Astrocyte (in vitro differentiated cells and primary cell): ENCODE data around the gene UNC5A. TPM values are rescaled to one million over a fixed set of nuclear protein-coding genes. Genes with fewer than 3 reads are reported as not detected.

ENCODE experiments used
- DNase-seq: peaks from one replicate; pipeline ENCODE4 v3.0.0-alpha.2; 2010; ENCODE audit warnings: low read depth
- FAIRE-seq: peaks from 2 replicates; lab custom pipeline; 2011; peaks lifted over from hg19 to GRCh38; lab: Jason Lieb, UNC
- H2AFZ ChIP-seq: 2 replicates; pipeline ENCODE4 v1.6.0; 2012; ENCODE audit warnings: low read depth, low read length, inconsistent platforms
- H3K27ac ChIP-seq: 2 replicates; pipeline ENCODE4 v1.5.1; 2011; ENCODE audit warnings: low read depth, low read length, inconsistent platforms
- H3K27me3 ChIP-seq: 2 replicates; pipeline ENCODE4 v1.6.0; 2011; ENCODE audit warnings: low read length, inconsistent platforms; ENCODE audit not compliant: insufficient read depth
- H3K36me3 ChIP-seq: 2 replicates; pipeline ENCODE4 v1.5.1; 2011; ENCODE audit warnings: low read length, inconsistent platforms; ENCODE audit not compliant: insufficient read depth
- H3K4me1 ChIP-seq: 2 replicates; pipeline ENCODE4 v1.5.1; 2011; ENCODE audit warnings: low read length, inconsistent platforms; ENCODE audit not compliant: insufficient read depth
- H3K4me2 ChIP-seq: 2 replicates; pipeline ENCODE4 v1.6.0; 2012; ENCODE audit warnings: low read length, inconsistent platforms
- H3K4me3 ChIP-seq: 2 replicates; pipeline ENCODE4 v1.5.1; 2011; ENCODE audit warnings: low read depth, mild to moderate bottlenecking, low read length, inconsistent platforms; ENCODE audit not compliant: insufficient read depth
- H3K79me2 ChIP-seq: 2 replicates; pipeline ENCODE4 v1.6.0; 2012; ENCODE audit warnings: mild to moderate bottlenecking, low read length, inconsistent platforms; ENCODE audit not compliant: insufficient read depth
- H3K9ac ChIP-seq: 2 replicates; pipeline ENCODE4 v1.6.0; 2012; ENCODE audit warnings: mild to moderate bottlenecking, low read length, inconsistent platforms
- H3K9me3 ChIP-seq: 2 replicates; pipeline ENCODE4 v1.5.1; 2012; ENCODE audit warnings: low read depth, mild to moderate bottlenecking, low read length, inconsistent platforms; ENCODE audit not compliant: insufficient read depth
- H4K20me1 ChIP-seq: 2 replicates; pipeline ENCODE4 v1.6.0; 2012; ENCODE audit warnings: low read length, inconsistent platforms; ENCODE audit not compliant: insufficient read depth
- H3K27ac Mint-ChIP-seq: one replicate; pipeline ENCODE4 v1.8.0; 2021; ENCODE audit warnings: mild to moderate bottlenecking, mixed read lengths; ENCODE audit not compliant: unreplicated experiment
- H3K27me3 Mint-ChIP-seq: one replicate; pipeline ENCODE4 v1.8.0; 2021; ENCODE audit warnings: low read depth, mixed read lengths; ENCODE audit not compliant: unreplicated experiment
- H3K36me3 Mint-ChIP-seq: one replicate; pipeline ENCODE4 v1.8.0; 2021; ENCODE audit warnings: low read depth, mixed read lengths; ENCODE audit not compliant: unreplicated experiment
- H3K4me1 Mint-ChIP-seq: one replicate; pipeline ENCODE4 v1.8.0; 2021; ENCODE audit warnings: low read depth, mixed read lengths; ENCODE audit not compliant: unreplicated experiment
- H3K4me3 Mint-ChIP-seq: one replicate; pipeline ENCODE4 v1.8.0; 2021; ENCODE audit warnings: mild to moderate bottlenecking, moderate library complexity, mixed read lengths; ENCODE audit not compliant: unreplicated experiment
- H3K9me3 Mint-ChIP-seq: one replicate; pipeline ENCODE4 v1.8.0; 2021; ENCODE audit warnings: mild to moderate bottlenecking, mixed read lengths; ENCODE audit not compliant: unreplicated experiment
- CTCF ChIP-seq: IDR thresholded peaks from 2 replicates; pipeline ENCODE4 v1.5.1; 2011; ENCODE audit warnings: low read depth, mild to moderate bottlenecking, inconsistent platforms, low read length, moderate library complexity; ENCODE audit not compliant: insufficient read depth
- EZH2 ChIP-seq: IDR thresholded peaks from 2 replicates; pipeline ENCODE4 v1.6.1; 2012; ENCODE audit warnings: mild to moderate bottlenecking, low read length, inconsistent platforms; ENCODE audit not compliant: insufficient read depth
- total RNA-seq: library from RNA; stranded (reverse); gene quantifications from 2 replicates; pipeline ENCODE4 v1.2.1, GENCODE V29; 2021

UNC5A gene
- total RNA-seq, 1 donor from 2014 or later: 0.70 TPM

- H3K79me2 ChIP-seq: no peaks in the 10 kb centered on the region
- H4K20me1 ChIP-seq: no peaks in the 10 kb centered on the region
- Mint-ChIP-seq H3K4me1 (peaks cover 4% of the 10 kb centered on the region), H3K36me3 (no peaks in the 10 kb centered on the region), H3K9me3 (no peaks in the 10 kb centered on the region), H3K27me3 (peaks cover 54% of the 10 kb centered on the region), H3K27ac (no peak overlapping the region), H3K4me3 (no peak overlapping the region)
- FAIRE-seq (no peak), DNase-seq (no peak)
- no peak overlapping the region for H3K4me3 ChIP-seq
- no peak overlapping the region for H3K4me2 ChIP-seq
- no peak for TF ChIP-seq CTCF
- TF ChIP-seq EZH2: no peak
- H3K27ac ChIP-seq: no peak overlapping the region
- no peaks in the 10 kb centered on the region for H3K4me1 ChIP-seq
- peaks cover 28% of the 10 kb centered on the region for H3K27me3 ChIP-seq
- H3K9ac ChIP-seq: no peak overlapping the region
- H2AFZ ChIP-seq: no peak overlapping the region
- H3K36me3 ChIP-seq: no peaks in the 10 kb centered on the region
- no peaks in the 10 kb centered on the region for H3K9me3 ChIP-seq
Observed at GRCh38 chr5:176865964-176866363, 55.6 kb downstream of the UNC5A start.

GRCh38 chr5:176866707-176867310 lies 56.5 kb downstream of the UNC5A start:
- FAIRE-seq (no peak), DNase-seq (no peak)
- Mint-ChIP-seq H3K36me3 (no peaks in the 10 kb centered on the region), H3K4me3 (no peak overlapping the region), H3K27me3 (peaks cover 51% of the 10 kb centered on the region), H3K27ac (peak overlapping the region; percentile 86), H3K4me1 (peaks cover 4% of the 10 kb centered on the region), H3K9me3 (no peaks in the 10 kb centered on the region)
- no peak for TF ChIP-seq CTCF
- TF ChIP-seq EZH2: peak; percentile 73
- Histone ChIP-seq H3K4me1 (no peaks in the 10 kb centered on the region), H2AFZ (no peak overlapping the region), H3K4me3 (no peak overlapping the region), H3K9ac (no peak overlapping the region), H3K4me2 (no peak overlapping the region), H3K9me3 (no peaks in the 10 kb centered on the region), H3K79me2 (no peaks in the 10 kb centered on the region), H3K27ac (no peak overlapping the region), H4K20me1 (no peaks in the 10 kb centered on the region), H3K27me3 (peaks cover 28% of the 10 kb centered on the region), H3K36me3 (no peaks in the 10 kb centered on the region)

- H3K4me1 ChIP-seq: no peaks in the 10 kb centered on the region
- H4K20me1 ChIP-seq: no peaks in the 10 kb centered on the region
- no peak overlapping the region for H3K27ac Mint-ChIP-seq
- peaks cover 22% of the 10 kb centered on the region for H3K27me3 ChIP-seq
- no peaks in the 10 kb centered on the region for H3K9me3 ChIP-seq
- no peak overlapping the region for H3K27ac ChIP-seq
- H3K4me2 ChIP-seq: no peak overlapping the region
- H3K4me1 Mint-ChIP-seq: peaks cover 2% of the 10 kb centered on the region
- no peaks in the 10 kb centered on the region for H3K36me3 ChIP-seq
- H2AFZ ChIP-seq: no peak overlapping the region
- no peaks in the 10 kb centered on the region for H3K9me3 Mint-ChIP-seq
- no peak overlapping the region for H3K4me3 Mint-ChIP-seq
- H3K9ac ChIP-seq: no peak overlapping the region
- DNase-seq (no peak), FAIRE-seq (no peak)
- peaks cover 50% of the 10 kb centered on the region for H3K27me3 Mint-ChIP-seq
- H3K79me2 ChIP-seq: no peaks in the 10 kb centered on the region
- H3K36me3 Mint-ChIP-seq: no peaks in the 10 kb centered on the region
- TF ChIP-seq CTCF (no peak), EZH2 (no peak)
- no peak overlapping the region for H3K4me3 ChIP-seq
Observed at GRCh38 chr5:176868126-176868525, 57.8 kb downstream of the UNC5A start.
